Neuronal stem cell (in vitro differentiated cells): ENCODE results near the gene PPP1R1C.
A peak's percentile ranks its signal among the peaks of the same experiment; 100 is the strongest.

ENCODE experiments used
- DNase-seq: peaks from one replicate; pipeline ENCODE4 v3.0.0-alpha.2; 2013; ENCODE audit warnings: low spot score
- H2AFZ ChIP-seq: one replicate; pipeline ENCODE4 v1.6.1; 2013; ENCODE audit warnings: mild to moderate bottlenecking, low read length, inconsistent platforms
- H2AK5ac ChIP-seq: 2 replicates; pipeline ENCODE4 v1.6.1; 2013; ENCODE audit warnings: low read depth, mild to moderate bottlenecking, inconsistent platforms, low read length, moderate library complexity, mixed read lengths
- H2BK120ac ChIP-seq: 2 replicates; pipeline ENCODE4 v1.6.1; 2013; ENCODE audit warnings: low read depth, mild to moderate bottlenecking, inconsistent platforms, low read length, moderate library complexity, mixed read lengths
- H2BK12ac ChIP-seq: one replicate; pipeline ENCODE4 v1.6.1; 2013; ENCODE audit warnings: low read length, inconsistent platforms
- H2BK15ac ChIP-seq: 2 replicates; pipeline ENCODE4 v1.6.1; 2013; ENCODE audit warnings: mild to moderate bottlenecking, low read length, inconsistent platforms, mixed read lengths
- H2BK5ac ChIP-seq: one replicate; pipeline ENCODE4 v1.6.1; 2013; ENCODE audit warnings: inconsistent platforms, mild to moderate bottlenecking, low read length, moderate library complexity
- H3K14ac ChIP-seq: one replicate; pipeline ENCODE4 v1.6.1; 2013; ENCODE audit warnings: low read length, inconsistent platforms
- H3K18ac ChIP-seq: 2 replicates; pipeline ENCODE4 v1.6.1; 2013; ENCODE audit warnings: low read length, inconsistent platforms
- H3K23ac ChIP-seq: 2 replicates; pipeline ENCODE4 v1.6.1; 2013; ENCODE audit warnings: low read depth, mild to moderate bottlenecking, mixed read lengths, low read length, inconsistent platforms; ENCODE audit not compliant: poor library complexity
- H3K27ac ChIP-seq: replicated peaks from 3 replicates; pipeline ENCODE4 v1.5.1; 2013; ENCODE audit warnings: low read length, inconsistent platforms
- H3K27me3 ChIP-seq, 3 experiments: 2 replicates each; pipeline ENCODE4 v1.6.1; 2013; ENCODE audit warnings: low read length in 3 of 3, mild to moderate bottlenecking in 2 of 3, inconsistent platforms in 1 of 3, low read depth in 1 of 3, mixed read lengths in 1 of 3, moderate library complexity in 1 of 3; ENCODE audit not compliant: control insufficient read depth in 3 of 3, insufficient read depth in 3 of 3
- H3K36me3 ChIP-seq, 2 donors: replicated peaks in 1 of 2; 2 replicates each; pipeline ENCODE4 v1.6.1; 2013; ENCODE audit warnings: low read length in 2 of 2; ENCODE audit not compliant: control insufficient read depth in 2 of 2, insufficient read depth in 2 of 2
- H3K4ac ChIP-seq: 2 replicates; pipeline ENCODE4 v1.6.1; 2013; ENCODE audit warnings: inconsistent platforms, mild to moderate bottlenecking, low read length, moderate library complexity
- H3K4me1 ChIP-seq, 2 donors: 1 replicate in 1 of 2; 2 replicates in 1 of 2; pipeline ENCODE4 v1.6.1; 2013; ENCODE audit warnings: low read length in 2 of 2, low read depth in 1 of 2; ENCODE audit not compliant: control insufficient read depth in 2 of 2, insufficient read depth in 1 of 2
- H3K4me2 ChIP-seq: one replicate; pipeline ENCODE4 v1.6.1; 2013; ENCODE audit warnings: mild to moderate bottlenecking, low read length, inconsistent platforms; ENCODE audit not compliant: insufficient read depth, poor library complexity, severe bottlenecking
- H3K4me3 ChIP-seq, 2 donors: 2 replicates each; pipeline ENCODE4 v1.5.1; 2013; ENCODE audit warnings: low read length in 2 of 2, mild to moderate bottlenecking in 2 of 2, inconsistent platforms in 1 of 2, moderate library complexity in 1 of 2
- H3K79me1 ChIP-seq: one replicate; pipeline ENCODE4 v1.6.1; 2013; ENCODE audit warnings: low read depth, mild to moderate bottlenecking, inconsistent platforms, low read length, moderate library complexity
- H3K9ac ChIP-seq: one replicate; pipeline ENCODE4 v1.6.1; 2013; ENCODE audit warnings: mild to moderate bottlenecking, low read depth, low read length, inconsistent platforms; ENCODE audit not compliant: poor library complexity
- H3K9me3 ChIP-seq, 2 donors: replicated peaks in 1 of 2; 2 replicates each; pipeline versions ENCODE3 to v1.6.1; 2013; ENCODE audit warnings: low read length in 2 of 2, mild to moderate bottlenecking in 2 of 2, inconsistent platforms in 1 of 2, low read depth in 1 of 2, mixed read lengths in 1 of 2, moderate library complexity in 1 of 2; ENCODE audit not compliant: control insufficient read depth in 2 of 2, insufficient read depth in 1 of 2
- H4K8ac ChIP-seq: one replicate; pipeline ENCODE4 v1.6.1; 2013; ENCODE audit warnings: low read depth, mild to moderate bottlenecking, inconsistent platforms, low read length, moderate library complexity
- H4K91ac ChIP-seq: one replicate; pipeline ENCODE4 v1.6.1; 2013; ENCODE audit warnings: low read length, low read depth, mild to moderate bottlenecking, inconsistent platforms; ENCODE audit not compliant: poor library complexity
- WGBS, 2 donors: extraction: QIAGEN DNeasy Blood & Tissue Kit; methylation state at CpG; one replicate each; pipeline ENCODE4 v1.1.7; 2013; ENCODE audit warnings: missing lambda C conversion rate in 2 of 2, mixed read lengths in 1 of 2; ENCODE audit not compliant: insufficient read length in 2 of 2, insufficient replicate concordance in 1 of 2; ENCODE audit errors: extremely low coverage in 2 of 2; 5-methylcytosine and 5-hydroxymethylcytosine counted together

The PPP1R1C gene

GRCh38 chr2:182110347-182110746 is 124.7 kb downstream of the PPP1R1C start:
- no peak for DNase-seq
- no peak overlapping the region for H3K9ac ChIP-seq

GRCh38 chr2:182113334-182113733 is 127.7 kb downstream of the PPP1R1C start:
- WGBS, 2 donors: no CpG with 5 or more reads among the region's 3 CpGs
- Histone ChIP-seq H2BK12ac (no peak overlapping the region), H2AK5ac (no peak overlapping the region), H3K9me3 (no peaks in the 10 kb centered on the region), H2AFZ (no peak overlapping the region), H3K14ac (no peak overlapping the region), H3K27ac (no peak overlapping the region), H2BK15ac (no peak overlapping the region), H3K4me1 (peaks cover 0 to 3% of the 10 kb centered on the region in 2 donors), H3K18ac (no peak overlapping the region), H3K23ac (no peak overlapping the region), H4K8ac (no peak overlapping the region), H3K27me3 (no peaks in the 10 kb centered on the region), H3K4ac (no peak overlapping the region), H3K36me3 (no peaks in the 10 kb centered on the region), H4K91ac (no peak overlapping the region), H3K4me3 (no peak overlapping the region), H3K9ac (no peak overlapping the region), H3K4me2 (no peak overlapping the region), H2BK120ac (no peak overlapping the region), H3K79me1 (no peaks in the 10 kb centered on the region), H2BK5ac (no peak overlapping the region)
- no peak for DNase-seq

More at GRCh38 chr2:182110347-182110746, 124.7 kb downstream of the PPP1R1C start:
- Histone ChIP-seq H2BK5ac (no peak overlapping the region), H3K4me2 (no peak overlapping the region), H3K4me1 (peaks cover 0 to 3% of the 10 kb centered on the region in 2 donors), H3K18ac (no peak overlapping the region), H3K23ac (no peak overlapping the region), H2BK12ac (no peak overlapping the region), H3K27me3 (peaks cover 0 to 3% (median 0%) of the 10 kb centered on the region in 3 experiments), H2BK15ac (no peak overlapping the region), H4K91ac (no peak overlapping the region), H3K4ac (no peak overlapping the region), H4K8ac (no peak overlapping the region), H2AFZ (peak overlapping the region; percentile 19), H3K14ac (no peak overlapping the region), H2AK5ac (no peak overlapping the region), H2BK120ac (no peak overlapping the region), H3K9me3 (peaks cover 7 to 12% of the 10 kb centered on the region in 2 donors), H3K27ac (no peak overlapping the region), H3K79me1 (no peaks in the 10 kb centered on the region), H3K36me3 (no peaks in the 10 kb centered on the region), H3K4me3 (no peak overlapping the region)
- WGBS, 2 donors: no CpG with 5 or more reads among the region's 1 CpG

- Histone ChIP-seq H3K4me2 (no peak overlapping the region), H2BK120ac (no peak overlapping the region), H2BK5ac (no peak overlapping the region), H3K9me3 (no peaks in the 10 kb centered on the region), H3K4me3 (no peak overlapping the region), H2BK12ac (no peak overlapping the region), H4K8ac (no peak overlapping the region), H3K27me3 (no peaks in the 10 kb centered on the region), H3K18ac (no peak overlapping the region), H4K91ac (no peak overlapping the region), H2AK5ac (no peak overlapping the region), H3K27ac (no peak overlapping the region), H3K9ac (no peak overlapping the region), H3K79me1 (no peaks in the 10 kb centered on the region), H3K23ac (no peak overlapping the region), H2BK15ac (no peak overlapping the region), H3K4me1 (peaks cover 0 to 3% of the 10 kb centered on the region in 2 donors), H2AFZ (no peak overlapping the region), H3K14ac (no peak overlapping the region), H3K4ac (no peak overlapping the region), H3K36me3 (no peaks in the 10 kb centered on the region)
- no peak for DNase-seq
Observed at GRCh38 chr2:182115258-182115657, 129.6 kb downstream of the PPP1R1C start.

- H3K23ac ChIP-seq: no peak overlapping the region
- no CpG with 5 or more reads among the region's 2 CpGs for WGBS, 2 donors
- H3K27ac ChIP-seq: no peak overlapping the region
- no peak overlapping the region for H3K4me3 ChIP-seq
- H2BK15ac ChIP-seq: no peak overlapping the region
- H3K79me1 ChIP-seq: no peaks in the 10 kb centered on the region
- H3K9ac ChIP-seq: no peak overlapping the region
- H3K4me2 ChIP-seq: no peak overlapping the region
- no peak overlapping the region for H2BK5ac ChIP-seq
- DNase-seq: no peak
- H3K36me3 ChIP-seq: no peaks in the 10 kb centered on the region
- H3K4me1 ChIP-seq: no peaks in the 10 kb centered on the region
- no peak overlapping the region for H3K18ac ChIP-seq
- H4K91ac ChIP-seq: no peak overlapping the region
- H2AFZ ChIP-seq: no peak overlapping the region
- no peak overlapping the region for H2BK120ac ChIP-seq
- no peak overlapping the region for H2AK5ac ChIP-seq
- H3K27me3 ChIP-seq: no peaks in the 10 kb centered on the region
- H3K4ac ChIP-seq: no peak overlapping the region
- no peak overlapping the region for H2BK12ac ChIP-seq
- H4K8ac ChIP-seq: no peak overlapping the region
- no peaks in the 10 kb centered on the region for H3K9me3 ChIP-seq
- no peak overlapping the region for H3K14ac ChIP-seq
Observed at GRCh38 chr2:182116774-182117173, 131.1 kb downstream of the PPP1R1C start.
